HepG2 (cell line): ENCODE results near the gene EVA1A. TPM values are rescaled to one million over a fixed set of nuclear protein-coding genes. Genes with fewer than 3 reads are reported as not detected.
A peak's percentile ranks its signal among the peaks of the same experiment; 100 is the strongest.

Experiments
- FOXC1 ChIP-seq: sonication (generic); formaldehyde crosslinking; IDR thresholded peaks from 2 replicates; pipeline ENCODE4 v1.8.0; 2022; ENCODE audit warnings: mild to moderate bottlenecking, missing genetic modification reagents, borderline replicate concordance
- TEAD3 ChIP-seq: optimal IDR thresholded peaks from 2 replicates; pipeline ENCODE3; 2016; ENCODE audit warnings: borderline replicate concordance
- ZMYM4 ChIP-seq: sonication (generic); formaldehyde crosslinking; IDR thresholded peaks from 2 replicates; pipeline ENCODE4 v1.8.1; 2023; ENCODE audit warnings: mild to moderate bottlenecking, missing genetic modification reagents
- ZNF713 ChIP-seq: sonication (generic); formaldehyde crosslinking; IDR thresholded peaks from 2 replicates; pipeline ENCODE4 v1.4.0; 2020; ENCODE audit warnings: mild to moderate bottlenecking, missing genetic modification reagents
- polyA plus RNA-seq, 8 experiments: library from polyadenylated mRNA; depleted of rRNA in 3 of 8; stranded (reverse) in 7 of 8; unstranded in 1 of 8; fragments of >200 nt; fragmentation: Illumina TruSeq in 4 of 8; extraction: Trizol in 4 of 8; gene quantifications; 2 replicates each; pipeline versions ENCODE4 v1.2.1 to v1.2.3, GENCODE V29; 2011 to 2016; ENCODE audit warnings: low read depth in 4 of 8, missing spikeins in 1 of 8, mixed read lengths in 1 of 8; ENCODE audit not compliant: insufficient read depth in 1 of 8
- total RNA-seq, 5 experiments: library from RNA; depleted of rRNA; stranded (reverse); fragments of >200 nt; fragmentation: Illumina TruSeq; extraction: Trizol; gene quantifications; 2 replicates each; pipeline ENCODE4 v1.2.3, GENCODE V29; 2016; ENCODE audit warnings: low read depth in 1 of 5
- TF ChIP-seq, protein P1 (sequence below): sonication (generic); formaldehyde crosslinking; IDR thresholded peaks from 2 replicates; pipeline ENCODE4 v1.4.0; 2020; ENCODE audit warnings: missing genetic modification reagents
- TF ChIP-seq, protein P2 (sequence below): sonication (generic); formaldehyde crosslinking; IDR thresholded peaks from 2 replicates; pipeline ENCODE4 v1.8.1; 2023; ENCODE audit warnings: mild to moderate bottlenecking, inconsistent platforms, moderate library complexity, missing genetic modification reagents, borderline replicate concordance
- TF ChIP-seq, protein P3 (sequence below): sonication (generic); formaldehyde crosslinking; IDR thresholded peaks from 2 replicates; pipeline ENCODE4 v1.5.1; 2020; ENCODE audit warnings: missing genetic modification reagents, mild to moderate bottlenecking, borderline replicate concordance

Gene EVA1A
- total and polyA plus RNA-seq, 2 of the 13 experiments (the other 11 are each of a cell fraction or from before 2014, with no cell fraction given) = 57.5 to 57.8 TPM

DNA sequence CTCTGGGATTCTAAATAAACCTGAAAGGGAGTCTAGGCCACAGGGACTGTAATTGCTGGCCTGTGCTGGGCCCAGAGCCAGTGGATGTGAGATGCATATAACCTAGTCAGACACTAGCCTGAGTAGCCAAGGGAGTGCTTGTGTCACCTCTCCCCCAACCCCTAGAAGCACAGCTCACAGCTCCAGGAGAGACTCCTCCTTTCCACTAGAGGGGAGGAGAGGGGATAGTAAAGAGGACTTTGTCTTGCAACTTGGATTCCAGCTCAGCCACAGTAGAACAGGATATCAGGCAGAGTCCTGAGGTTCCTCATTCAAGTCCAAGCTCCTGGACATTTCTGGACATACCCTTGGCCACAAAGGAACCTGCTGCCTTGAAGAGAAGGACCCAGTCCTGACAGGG, 18.4 kb upstream of the EVA1A start (continued):
- peak; percentile 58 for TF ChIP-seq ZMYM4 (CRISPR knock-in tag)
- TF ChIP-seq, protein P1, sequence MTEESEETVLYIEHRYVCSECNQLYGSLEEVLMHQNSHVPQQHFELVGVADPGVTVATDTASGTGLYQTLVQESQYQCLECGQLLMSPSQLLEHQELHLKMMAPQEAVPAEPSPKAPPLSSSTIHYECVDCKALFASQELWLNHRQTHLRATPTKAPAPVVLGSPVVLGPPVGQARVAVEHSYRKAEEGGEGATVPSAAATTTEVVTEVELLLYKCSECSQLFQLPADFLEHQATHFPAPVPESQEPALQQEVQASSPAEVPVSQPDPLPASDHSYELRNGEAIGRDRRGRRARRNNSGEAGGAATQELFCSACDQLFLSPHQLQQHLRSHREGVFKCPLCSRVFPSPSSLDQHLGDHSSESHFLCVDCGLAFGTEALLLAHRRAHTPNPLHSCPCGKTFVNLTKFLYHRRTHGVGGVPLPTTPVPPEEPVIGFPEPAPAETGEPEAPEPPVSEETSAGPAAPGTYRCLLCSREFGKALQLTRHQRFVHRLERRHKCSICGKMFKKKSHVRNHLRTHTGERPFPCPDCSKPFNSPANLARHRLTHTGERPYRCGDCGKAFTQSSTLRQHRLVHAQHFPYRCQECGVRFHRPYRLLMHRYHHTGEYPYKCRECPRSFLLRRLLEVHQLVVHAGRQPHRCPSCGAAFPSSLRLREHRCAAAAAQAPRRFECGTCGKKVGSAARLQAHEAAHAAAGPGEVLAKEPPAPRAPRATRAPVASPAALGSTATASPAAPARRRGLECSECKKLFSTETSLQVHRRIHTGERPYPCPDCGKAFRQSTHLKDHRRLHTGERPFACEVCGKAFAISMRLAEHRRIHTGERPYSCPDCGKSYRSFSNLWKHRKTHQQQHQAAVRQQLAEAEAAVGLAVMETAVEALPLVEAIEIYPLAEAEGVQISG (CRISPR knock-in tag) = peak; percentile 56
- TF ChIP-seq, protein P2, sequence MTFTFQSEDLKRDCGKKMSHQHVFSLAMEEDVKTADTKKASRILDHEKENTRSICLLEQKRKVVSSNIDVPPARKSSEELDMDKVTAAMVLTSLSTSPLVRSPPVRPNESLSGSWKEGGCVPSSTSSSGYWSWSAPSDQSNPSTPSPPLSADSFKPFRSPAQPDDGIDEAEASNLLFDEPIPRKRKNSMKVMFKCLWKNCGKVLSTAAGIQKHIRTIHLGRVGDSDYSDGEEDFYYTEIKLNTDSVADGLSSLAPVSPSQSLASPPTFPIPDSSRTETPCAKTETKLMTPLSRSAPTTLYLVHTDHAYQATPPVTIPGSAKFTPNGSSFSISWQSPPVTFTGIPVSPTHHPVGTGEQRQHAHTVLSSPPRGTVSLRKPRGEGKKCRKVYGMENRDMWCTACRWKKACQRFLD (CRISPR knock-in tag) = no peak
- TF ChIP-seq ZNF713 = no peak
- peak; percentile 4 for TF ChIP-seq TEAD3 (CRISPR knock-in tag)
- 0 out of 2 replicates have a peak, but pooled peaks have one; percentile 25 for TF ChIP-seq FOXC1 (CRISPR knock-in tag)
- TF ChIP-seq, protein P3, sequence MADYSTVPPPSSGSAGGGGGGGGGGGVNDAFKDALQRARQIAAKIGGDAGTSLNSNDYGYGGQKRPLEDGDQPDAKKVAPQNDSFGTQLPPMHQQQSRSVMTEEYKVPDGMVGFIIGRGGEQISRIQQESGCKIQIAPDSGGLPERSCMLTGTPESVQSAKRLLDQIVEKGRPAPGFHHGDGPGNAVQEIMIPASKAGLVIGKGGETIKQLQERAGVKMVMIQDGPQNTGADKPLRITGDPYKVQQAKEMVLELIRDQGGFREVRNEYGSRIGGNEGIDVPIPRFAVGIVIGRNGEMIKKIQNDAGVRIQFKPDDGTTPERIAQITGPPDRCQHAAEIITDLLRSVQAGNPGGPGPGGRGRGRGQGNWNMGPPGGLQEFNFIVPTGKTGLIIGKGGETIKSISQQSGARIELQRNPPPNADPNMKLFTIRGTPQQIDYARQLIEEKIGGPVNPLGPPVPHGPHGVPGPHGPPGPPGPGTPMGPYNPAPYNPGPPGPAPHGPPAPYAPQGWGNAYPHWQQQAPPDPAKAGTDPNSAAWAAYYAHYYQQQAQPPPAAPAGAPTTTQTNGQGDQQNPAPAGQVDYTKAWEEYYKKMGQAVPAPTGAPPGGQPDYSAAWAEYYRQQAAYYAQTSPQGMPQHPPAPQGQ (CRISPR knock-in tag) = no peak
